GM19328 (cell line): ENCODE data around the gene DICER1.
A peak's percentile ranks its signal among the peaks of the same experiment; 100 is the strongest.
"Not testable (repeated sequence)": the region's sequence is repeated elsewhere in the genome, so short reads cannot be mapped to it uniquely, and the experiment has no call there.

ENCODE experiments used
- ATAC-seq: cut with Tn5 transposase; IDR thresholded peaks from one replicate; pipeline ENCODE4 v1.9.1; 2021; ENCODE audit warnings: mild to moderate bottlenecking, moderate library complexity; ENCODE audit not compliant: unreplicated experiment

Gene DICER1, protein sequence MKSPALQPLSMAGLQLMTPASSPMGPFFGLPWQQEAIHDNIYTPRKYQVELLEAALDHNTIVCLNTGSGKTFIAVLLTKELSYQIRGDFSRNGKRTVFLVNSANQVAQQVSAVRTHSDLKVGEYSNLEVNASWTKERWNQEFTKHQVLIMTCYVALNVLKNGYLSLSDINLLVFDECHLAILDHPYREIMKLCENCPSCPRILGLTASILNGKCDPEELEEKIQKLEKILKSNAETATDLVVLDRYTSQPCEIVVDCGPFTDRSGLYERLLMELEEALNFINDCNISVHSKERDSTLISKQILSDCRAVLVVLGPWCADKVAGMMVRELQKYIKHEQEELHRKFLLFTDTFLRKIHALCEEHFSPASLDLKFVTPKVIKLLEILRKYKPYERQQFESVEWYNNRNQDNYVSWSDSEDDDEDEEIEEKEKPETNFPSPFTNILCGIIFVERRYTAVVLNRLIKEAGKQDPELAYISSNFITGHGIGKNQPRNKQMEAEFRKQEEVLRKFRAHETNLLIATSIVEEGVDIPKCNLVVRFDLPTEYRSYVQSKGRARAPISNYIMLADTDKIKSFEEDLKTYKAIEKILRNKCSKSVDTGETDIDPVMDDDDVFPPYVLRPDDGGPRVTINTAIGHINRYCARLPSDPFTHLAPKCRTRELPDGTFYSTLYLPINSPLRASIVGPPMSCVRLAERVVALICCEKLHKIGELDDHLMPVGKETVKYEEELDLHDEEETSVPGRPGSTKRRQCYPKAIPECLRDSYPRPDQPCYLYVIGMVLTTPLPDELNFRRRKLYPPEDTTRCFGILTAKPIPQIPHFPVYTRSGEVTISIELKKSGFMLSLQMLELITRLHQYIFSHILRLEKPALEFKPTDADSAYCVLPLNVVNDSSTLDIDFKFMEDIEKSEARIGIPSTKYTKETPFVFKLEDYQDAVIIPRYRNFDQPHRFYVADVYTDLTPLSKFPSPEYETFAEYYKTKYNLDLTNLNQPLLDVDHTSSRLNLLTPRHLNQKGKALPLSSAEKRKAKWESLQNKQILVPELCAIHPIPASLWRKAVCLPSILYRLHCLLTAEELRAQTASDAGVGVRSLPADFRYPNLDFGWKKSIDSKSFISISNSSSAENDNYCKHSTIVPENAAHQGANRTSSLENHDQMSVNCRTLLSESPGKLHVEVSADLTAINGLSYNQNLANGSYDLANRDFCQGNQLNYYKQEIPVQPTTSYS (N-terminal part only)

DNA sequence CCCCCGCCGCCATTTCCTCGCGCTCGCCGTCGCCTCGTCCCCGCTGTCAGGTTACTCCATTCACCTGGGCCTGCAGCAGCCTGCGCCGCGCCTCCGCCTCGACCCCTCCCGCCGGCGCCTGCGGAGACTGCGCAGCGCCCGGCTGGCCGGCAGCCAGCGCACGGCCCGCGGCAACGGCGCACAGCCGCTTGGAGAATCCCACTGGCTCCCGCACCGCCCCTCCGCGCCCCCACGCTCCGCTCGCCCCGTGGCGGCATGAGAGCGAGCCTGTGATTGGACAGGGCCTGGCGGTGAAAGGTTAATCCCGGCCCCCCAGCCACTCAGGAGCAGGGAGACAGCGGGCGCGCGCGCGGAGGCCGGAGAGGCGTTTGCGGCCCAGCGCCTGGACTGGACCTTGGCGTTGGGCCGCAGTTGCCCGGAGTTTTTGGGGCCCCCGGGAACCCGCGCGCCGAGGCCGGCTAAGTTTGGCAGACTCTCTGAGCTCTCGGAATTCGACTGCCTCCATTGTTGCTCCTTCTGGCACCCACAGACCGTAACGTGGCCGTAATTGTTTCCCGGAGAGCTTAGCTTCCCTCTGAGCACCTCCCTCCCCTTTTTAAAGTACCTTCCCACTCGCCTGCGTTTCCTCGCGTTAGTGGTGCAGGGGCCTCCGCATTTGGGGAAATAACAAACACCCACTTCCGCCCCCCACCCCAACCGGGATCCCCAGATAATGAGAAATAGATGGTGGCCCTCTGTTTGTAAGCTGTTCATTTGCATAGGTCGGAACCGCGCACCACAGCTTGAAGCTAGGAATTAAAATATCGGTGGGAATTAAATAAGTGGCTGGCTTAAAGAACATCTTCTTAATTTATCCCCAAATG lies at the start of gene DICER1:
Gene DICER1 (minus strand): TSS at position 203 of the 863 bp plus-strand sequence. CDS start 24,071 bp downstream, outside the sequence.
- ATAC-seq: peak; percentile 67

DNA sequence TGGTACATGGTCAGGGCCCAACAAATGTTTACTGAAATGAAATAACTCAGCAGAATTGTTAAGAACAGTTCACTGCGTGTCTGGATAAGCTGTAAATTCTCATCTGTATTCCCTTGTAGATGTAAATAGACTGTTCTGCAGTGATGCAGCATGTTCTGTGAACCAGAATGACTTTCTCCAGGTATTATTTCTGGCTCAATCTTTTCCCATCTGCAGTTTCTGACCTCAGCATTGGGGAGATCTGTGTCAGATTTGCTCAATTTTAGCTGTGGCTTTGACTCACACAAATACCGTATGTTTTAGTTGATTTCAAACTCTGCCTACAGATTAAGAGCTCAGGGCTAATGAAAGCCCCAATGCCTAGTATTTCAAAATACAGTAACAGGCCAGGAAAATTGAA lies 49.2 kb upstream of the DICER1 start:
- no peak for ATAC-seq

DNA sequence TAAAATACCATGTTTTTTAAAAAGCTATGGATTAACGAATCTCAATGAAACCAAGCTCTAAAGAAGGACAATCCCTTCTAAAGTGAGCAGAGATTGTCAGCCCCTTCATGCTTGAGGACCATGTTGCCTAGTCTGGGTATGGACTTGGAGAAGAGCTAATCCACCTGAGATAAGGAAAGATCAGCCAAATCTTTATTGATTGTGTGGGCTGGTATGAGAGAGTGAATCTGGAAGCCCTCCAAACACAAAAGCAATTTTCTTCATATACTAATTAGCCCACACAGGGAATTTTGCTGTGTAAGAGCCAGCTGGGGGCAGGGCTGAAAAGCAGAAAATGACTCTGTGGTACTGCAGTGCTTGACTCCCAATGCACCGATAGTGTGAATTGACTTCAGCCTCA lies 47.4 kb upstream of the DICER1 start:
- no peak for ATAC-seq

DNA sequence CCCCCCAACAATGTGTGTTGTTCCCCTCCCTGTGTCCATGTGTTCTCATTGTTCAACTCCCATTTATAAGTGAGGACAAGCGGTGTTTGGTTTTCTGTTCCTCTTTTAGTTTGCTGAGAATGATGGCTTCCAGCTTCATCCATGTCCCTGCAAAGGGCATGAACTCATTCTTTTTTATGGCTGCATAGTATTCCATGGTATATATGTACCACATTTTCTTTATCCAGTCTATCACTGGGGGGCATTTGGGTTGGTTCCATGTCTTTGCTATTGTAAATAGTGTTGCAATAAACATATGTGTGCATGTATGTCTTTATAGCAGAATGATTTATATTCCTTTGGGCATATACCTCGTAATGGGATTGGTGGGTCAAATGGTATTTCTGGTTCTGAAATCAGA lies 44.4 kb upstream of the DICER1 start:
- ATAC-seq: not testable (repeated sequence)

DNA sequence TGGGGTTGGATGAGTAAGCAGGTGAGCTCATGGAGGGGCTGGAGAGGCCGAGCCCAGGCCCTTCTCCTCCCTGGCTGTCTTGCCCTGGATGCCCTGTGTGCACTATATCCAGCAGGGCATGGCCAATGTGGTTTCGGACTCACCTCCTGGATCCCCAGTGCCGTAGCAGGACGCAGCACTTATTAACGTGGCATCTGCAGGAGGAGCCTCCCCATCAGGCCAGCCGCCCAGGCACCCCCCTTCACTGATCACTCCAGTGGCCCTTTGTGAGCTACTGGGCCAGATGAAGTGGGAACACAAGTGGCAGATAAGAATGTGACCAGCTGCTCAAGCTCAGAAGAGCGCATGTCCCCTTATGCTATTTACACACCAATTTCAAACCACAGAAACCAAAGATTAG lies 43.1 kb upstream of the DICER1 start:
- ATAC-seq: no peak

DNA sequence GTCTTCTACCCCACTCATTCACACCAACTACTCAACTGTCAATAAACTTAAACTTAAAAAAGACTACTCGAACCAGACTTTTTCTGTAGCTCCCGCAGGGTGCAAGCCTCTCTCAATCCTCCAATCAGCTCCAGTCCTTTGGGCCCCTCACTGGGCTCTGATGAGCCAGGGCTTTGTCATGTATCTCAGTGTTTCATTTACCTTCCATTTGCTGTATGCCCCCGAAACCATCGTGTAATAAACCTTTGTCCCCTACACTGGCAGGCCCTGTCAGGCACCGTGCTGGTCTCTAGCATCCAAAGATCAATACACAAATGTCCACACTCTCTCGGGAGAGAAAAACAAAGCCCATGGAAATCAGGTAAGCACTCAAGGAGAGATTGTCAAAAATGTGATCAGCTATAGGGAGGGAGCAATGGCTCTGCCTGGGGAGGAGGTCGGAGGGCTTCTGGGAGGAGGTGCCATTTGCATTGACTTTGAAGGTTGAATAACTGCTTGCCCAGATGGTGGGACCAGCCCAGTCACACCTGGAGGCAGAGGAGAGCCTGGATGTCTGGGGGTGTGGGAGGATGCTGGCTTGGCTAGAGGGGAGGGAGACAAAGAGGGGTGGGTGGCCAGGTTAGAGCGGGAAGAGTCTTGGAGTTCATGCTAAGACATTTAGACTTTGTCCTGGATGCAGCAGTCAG lies 42.1 kb upstream of the DICER1 start:
- no peak for ATAC-seq

DNA sequence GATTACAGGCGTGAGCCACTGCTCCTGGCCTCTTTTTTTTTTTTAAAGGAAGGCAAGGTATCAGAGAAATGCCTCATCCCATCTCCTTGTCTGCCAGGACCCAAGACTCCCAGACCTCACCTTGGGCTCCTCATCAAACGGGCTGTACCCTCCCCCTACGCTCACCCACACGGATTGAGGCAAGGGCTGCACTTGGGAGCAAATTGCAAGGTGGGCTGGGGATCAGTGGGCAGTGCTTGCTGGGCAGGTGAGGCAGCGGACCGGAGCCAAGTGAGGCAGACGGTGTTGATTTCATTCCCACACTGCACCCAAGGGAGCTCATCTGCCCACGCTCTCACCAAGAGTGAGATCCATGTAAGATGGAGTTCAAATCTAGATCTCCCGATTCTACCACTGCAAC lies 41.0 kb upstream of the DICER1 start:
- ATAC-seq: no peak

DNA sequence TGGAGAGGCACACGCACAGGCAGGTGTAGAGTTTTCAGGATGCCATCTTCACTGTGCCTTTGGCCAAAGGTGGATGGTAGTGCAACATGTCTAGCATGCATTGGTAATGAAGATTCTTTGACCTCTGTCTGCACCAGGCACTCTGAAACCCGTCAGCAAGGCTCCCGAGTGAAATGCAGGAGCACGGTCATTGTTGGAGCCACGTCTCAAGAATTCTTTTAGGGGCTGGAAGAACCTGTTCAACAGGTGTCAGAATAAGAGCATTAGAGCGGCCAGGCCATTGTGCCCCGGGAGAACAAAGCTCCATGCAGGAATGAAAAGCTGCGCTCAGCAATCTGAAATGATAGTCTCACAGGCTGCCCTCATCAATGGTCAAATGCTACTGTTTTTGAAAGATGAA lies 40.2 kb upstream of the DICER1 start:
- ATAC-seq: no peak

DNA sequence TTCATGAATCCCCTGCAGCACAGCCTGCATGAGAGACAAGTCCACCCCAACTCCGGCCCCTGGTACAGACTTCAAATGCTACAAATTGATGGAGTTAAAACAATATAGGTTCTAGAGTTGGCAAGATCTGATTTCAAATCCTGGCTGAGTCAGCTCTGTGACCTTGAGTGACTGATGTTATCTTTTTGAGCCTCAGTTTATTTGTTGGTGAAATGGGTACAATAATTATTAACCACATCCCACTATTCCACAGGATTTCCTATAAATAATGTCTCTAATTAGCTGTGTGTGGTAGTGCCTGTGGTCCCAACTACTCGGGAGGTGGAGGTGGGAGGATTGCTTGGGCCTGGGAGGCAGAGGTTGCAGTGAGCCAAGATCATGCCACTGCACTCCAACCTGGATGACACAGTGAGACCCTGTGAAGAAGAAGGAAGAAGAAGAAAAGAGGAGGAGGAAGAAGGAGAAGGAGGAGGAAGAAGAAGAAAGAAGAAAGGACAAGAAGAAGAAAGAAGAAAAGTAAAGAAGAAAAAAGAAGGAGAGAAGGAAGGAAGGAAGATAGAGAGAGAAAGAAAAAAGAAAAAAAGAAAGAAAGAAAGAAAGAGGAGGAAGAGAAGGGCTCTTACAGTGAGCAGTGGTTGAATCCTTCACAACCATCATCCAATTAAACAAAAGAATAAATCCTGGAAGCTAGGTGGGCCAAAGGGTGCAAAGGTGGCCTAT lies 39.7 kb upstream of the DICER1 start:
- no peak for ATAC-seq

DNA sequence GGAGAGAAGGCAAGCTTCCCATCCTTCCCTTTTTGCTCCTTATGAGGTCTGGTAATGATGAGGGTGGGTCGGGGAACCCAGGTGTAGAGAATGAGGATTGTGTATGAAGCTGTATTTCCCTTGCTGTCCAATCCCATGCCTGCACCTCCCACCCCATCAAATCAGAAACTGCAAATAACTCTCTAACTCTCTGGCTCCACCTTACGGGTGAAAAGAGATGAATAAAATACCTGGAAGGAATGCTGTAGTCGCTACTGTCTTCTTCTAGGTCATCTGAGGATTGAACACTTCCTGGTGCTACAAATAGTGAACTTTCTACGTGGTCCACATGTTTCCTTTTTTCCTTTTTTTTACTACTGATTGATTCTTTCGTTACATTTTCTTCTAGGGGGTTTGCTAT lies 38.9 kb upstream of the DICER1 start:
- no peak for ATAC-seq

DNA sequence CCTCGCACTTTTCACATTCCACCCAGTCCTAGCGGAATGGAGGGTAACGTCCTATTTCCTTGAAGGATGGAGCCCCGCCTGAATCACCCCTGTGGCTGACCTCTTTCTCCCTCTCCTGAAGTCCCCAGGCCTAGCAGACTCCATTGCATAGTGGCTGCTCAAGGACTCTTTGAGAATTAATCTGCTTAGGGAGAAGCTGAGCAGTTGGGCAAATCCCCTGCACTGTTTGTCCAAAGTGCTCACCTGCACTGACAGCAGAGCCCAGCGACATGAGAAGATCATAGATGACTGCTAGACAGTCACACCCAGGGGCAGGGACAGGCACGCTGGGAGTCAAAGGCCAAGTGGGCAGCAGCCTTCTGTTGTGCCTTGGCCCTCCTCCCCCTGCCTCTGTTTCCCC lies 37.7 kb upstream of the DICER1 start:
- no peak for ATAC-seq

DNA sequence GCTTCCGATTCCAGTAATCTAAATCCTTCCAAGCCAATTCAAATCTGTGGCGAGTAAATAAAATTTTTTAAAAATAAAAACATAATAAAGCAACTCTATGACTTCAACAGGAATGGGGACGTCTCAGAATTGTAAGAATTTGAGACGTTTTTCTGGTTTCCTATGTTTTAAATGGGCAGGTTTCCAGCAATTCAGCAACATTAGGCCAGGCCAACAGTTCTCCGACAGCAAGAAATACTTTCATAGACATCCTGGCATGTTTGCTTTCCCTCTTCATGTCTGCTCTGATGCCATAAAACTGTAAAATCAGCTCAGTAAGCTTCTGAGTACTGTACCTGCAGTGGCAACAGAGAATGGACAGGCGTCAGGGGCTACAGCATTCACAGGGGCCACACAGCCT lies 35.8 kb upstream of the DICER1 start:
- ATAC-seq: no peak

DNA sequence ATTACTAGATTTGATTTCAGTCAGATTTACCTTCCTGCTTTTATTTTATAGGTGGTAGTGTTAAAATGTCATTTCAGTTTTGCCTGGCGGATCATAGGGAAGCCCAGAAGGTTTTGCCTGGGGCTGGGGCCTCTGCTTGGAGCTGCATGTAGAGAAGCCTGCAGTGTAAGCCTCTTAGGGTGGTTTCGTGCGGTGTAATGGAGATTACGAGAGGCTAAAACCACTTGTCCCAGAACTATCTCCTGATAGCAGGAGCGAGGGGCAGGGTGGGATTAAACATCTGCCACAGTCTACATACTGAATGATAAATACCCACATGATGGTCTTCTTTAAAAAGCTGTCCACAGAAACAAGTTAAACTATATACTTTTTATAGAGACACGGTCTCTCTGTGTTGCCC lies 35.0 kb upstream of the DICER1 start:
- ATAC-seq: no peak

DNA sequence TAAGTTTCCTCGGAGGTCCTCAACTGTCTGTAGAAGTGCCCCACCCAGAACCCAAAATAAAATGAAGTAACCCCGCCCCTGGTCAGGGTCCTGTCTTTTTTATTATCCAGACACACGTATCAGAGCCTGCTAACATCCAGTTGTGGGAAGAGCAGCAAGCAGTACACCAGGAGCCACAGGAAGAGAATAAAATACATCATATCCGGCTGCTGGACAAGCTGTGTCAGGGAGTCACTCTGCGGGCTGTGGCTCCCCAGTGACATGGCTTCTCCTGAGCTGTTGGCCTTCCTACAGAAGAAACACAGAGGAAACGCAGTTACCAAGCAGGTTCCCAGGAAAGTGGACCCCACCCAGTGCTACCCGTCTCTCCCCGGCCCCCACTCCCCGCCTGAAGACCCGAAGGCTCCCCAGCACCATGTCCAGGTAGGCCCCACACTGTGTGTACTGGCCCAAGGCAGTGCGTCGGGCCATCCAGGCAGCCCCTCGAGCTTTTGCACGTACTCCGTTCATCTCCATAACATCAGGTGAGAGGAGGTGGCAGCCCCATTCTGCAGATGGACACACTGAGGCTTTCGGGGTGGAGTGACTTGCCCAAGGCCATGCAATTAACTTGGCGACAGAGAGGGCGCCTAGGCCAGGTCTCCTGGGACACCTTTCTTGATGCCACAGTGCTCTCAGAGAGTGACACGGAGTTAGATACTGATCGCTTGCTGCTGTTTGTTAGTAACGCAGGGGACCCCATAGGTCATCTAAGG lies 34.3 kb upstream of the DICER1 start:
- ATAC-seq: no peak

DNA sequence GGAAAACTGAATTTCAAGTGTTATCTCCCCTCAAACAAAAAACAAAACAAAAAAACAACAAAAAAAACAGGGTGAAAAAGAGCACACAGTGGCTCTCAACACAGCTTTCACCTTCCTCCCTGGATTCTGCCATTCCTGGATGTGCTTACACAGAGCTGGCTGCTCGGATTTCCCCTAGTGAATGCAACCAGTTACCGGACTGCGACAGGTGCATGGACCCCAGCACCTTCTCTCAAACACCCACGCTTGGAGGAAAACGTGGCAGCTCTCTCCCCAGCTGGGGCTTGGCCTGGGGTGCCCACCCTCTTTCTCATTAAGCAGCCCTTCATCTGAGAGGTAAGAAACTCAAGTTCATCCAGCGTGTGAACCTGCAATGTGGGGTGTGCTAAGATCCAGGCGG lies 33.5 kb upstream of the DICER1 start:
- no peak for ATAC-seq

DNA sequence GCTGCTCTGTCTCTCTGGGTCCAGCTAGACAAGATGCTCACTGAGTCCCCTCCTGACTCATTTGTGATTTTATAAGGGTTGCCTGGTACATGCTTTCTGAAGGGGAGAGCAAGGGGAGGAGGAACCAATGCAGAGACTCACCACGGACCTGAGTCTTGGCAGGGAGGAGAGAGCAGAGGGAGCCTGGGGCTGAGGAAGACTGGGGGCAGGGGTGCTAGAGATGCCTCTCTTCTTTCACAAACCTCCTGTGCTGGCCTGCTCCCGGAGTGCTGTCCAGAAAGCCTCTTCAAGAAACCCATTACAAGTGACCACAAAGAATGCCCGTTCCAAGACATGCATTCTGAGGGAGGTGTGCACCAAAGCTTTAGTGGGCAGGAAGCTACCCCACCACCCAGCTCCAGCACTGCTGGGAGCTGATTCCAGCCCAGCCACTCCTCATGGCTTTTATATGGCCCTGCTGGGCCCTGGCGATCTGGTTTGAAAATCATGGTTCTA lies 33.1 kb upstream of the DICER1 start:
- ATAC-seq: no peak

DNA sequence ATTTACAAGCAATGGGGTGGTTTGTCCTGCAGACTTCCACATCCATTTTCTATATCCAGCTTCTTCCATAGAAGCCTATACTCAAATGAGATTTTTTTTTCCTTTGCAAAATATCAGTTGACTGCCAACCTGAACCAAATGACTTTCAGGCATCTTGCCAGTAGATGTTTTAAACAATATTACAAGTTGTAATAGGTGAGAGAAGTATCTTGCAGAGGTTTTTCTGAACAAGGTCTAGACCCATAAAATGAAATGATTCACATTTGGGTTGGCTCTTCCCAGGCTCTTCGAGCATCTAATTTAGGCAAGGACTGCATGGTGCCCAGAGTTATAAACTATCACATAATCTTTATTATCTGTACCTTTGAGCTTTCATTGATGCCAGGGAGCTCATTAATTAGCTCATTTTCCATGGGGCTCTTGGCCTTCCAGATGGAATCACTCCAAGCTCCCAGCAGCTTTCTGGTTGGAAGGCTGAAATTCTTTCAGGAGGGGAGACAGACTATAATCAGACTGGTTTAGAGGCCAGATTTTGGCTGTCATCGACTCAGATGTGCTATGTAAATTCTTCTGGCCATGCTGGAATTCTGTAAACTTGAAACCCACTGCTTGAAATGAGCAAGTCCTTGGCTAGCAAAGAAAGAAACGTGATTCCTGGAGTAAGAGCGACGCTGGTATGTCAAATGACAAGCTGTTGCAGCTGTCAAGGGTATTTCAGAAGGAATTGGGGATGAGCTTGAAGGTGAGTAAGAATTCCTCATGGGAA lies 32.2 kb upstream of the DICER1 start:
- no peak for ATAC-seq

DNA sequence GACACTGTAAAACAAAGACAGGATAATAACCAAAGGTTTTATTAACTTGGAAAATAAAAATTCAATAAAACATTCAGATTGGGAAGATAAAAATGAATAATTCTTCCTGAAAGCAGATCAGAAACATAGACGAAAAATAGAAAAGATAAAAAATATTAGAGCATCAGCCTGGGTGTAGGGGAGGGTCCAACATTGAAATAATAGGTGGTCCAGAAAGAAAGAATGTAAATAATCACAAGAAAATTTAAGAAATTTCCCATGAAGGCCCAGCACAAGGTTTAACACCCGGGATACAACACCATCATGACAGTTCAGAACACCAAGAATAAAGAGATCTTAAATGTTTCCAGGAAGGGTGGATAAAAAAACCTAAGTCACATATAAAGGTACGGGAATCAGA lies 31.1 kb upstream of the DICER1 start:
- no peak for ATAC-seq
